Medulla oblongata (tissue), 1 donor: ENCODE results near the gene ZNF625.
"Not testable (repeated sequence)": the region's sequence is repeated elsewhere in the genome, so short reads cannot be mapped to it uniquely, and the experiment has no call there.

Experiments
- DNase-seq: peaks from one replicate; pipeline ENCODE4 v3.0.0-alpha.2; 2015; ENCODE audit errors: extremely low spot score

ZNF625 gene

GRCh38 chr19:12137221-12137940 lies 19.2 kb downstream of the ZNF625 start:
- DNase-seq, result no peak

GRCh38 chr19:12133069-12133468 lies 23.5 kb downstream of the ZNF625 start:
- no peak for DNase-seq

GRCh38 chr19:12126707-12127106 lies 29.8 kb downstream of the ZNF625 start:
- DNase-seq, result peak; percentile 13

GRCh38 chr19:12117201-12117970 lies 39.1 kb downstream of the ZNF625 start:
- no peak for DNase-seq

GRCh38 chr19:12113121-12113520 lies 43.4 kb downstream of the ZNF625 start:
- DNase-seq, result no peak

- no peak for DNase-seq
These were observed 43.8 kb downstream of the ZNF625 start for GRCh38 chr19:12112701-12113100.

GRCh38 chr19:12111943-12112637 lies 44.4 kb downstream of the ZNF625 start:
- DNase-seq, result no peak

GRCh38 chr19:12111176-12111575 lies 45.4 kb downstream of the ZNF625 start:
- no peak for DNase-seq

- not testable (repeated sequence) for DNase-seq
These were observed 52.6 kb downstream of the ZNF625 start for GRCh38 chr19:12103909-12104308.

GRCh38 chr19:12098040-12098439 lies 58.5 kb downstream of the ZNF625 start:
- no peak for DNase-seq

- DNase-seq, result no peak
These were observed 61.3 kb downstream of the ZNF625 start for GRCh38 chr19:12095111-12095790.
